ENCODE measurements around the gene SCAANT1.

Gene SCAANT1

GRCh38 chr3:63896332-63897030, 15.7 kb downstream of the SCAANT1 start:
- DNase-seq = no peak

DNA sequence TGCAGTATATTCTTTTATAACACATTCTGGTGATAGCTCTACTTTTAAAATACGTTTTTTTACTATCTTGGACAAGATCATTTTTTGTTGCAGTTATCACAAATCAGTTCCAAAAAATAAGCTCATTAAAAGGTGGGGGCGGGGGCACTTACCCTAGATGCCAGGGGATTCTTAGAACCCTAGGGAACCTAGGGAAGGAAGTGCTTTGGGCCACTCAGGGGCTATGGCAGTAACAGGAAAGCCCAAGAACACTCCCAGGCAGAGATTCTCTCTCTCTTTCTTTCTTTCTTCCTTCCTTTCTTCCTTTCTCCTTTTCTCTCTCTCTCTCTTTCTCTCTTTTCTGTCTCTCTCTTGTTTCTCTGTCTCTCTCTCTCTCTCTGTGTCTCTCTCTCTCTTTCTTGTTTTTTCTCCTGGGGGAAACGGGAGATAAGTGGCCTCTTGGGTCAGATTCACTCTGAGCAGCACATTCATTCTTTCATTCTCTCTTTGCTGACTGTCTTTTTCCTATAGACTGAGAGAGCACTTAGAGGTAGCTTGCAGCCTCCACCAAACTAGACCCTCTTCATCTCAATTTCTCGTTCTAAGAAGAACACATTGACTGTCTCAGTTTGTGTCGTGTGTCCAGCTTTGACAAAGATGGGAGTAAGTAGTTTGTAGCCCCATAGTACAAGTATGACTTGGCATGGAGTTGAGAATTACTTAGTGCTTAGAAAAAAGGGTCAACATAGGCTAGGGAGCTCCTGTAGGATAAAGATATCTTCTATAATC, 16.6 kb downstream of the SCAANT1 start:
- no peak for DNase-seq

DNA sequence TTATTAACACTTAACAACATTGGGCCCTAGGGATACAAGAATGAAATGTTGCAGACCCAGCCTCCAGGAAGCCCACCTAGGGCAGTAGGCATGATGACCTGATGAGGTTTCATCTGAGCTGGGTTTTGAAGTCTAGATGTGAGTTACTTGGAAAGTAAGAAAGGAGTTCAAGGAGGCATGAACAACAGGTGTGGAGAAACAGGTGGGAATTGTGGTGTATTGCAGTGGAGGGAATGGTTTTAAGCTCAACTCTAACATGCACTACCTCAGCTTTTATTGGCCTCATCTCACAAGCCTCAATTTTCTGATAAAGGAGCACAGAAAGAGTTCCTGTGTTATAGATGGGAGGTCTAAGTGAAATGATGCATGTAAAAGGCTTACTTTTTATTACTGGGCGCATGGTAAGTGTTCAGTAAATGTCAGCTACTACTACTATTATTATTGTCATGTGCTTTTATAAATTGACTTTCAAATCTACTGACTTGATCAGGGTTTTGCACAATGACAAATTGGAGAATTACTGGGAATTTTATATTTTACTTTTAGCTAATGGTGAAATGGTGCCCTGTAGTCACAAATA, 19.3 kb downstream of the SCAANT1 start:
- no peak for DNase-seq

DNA sequence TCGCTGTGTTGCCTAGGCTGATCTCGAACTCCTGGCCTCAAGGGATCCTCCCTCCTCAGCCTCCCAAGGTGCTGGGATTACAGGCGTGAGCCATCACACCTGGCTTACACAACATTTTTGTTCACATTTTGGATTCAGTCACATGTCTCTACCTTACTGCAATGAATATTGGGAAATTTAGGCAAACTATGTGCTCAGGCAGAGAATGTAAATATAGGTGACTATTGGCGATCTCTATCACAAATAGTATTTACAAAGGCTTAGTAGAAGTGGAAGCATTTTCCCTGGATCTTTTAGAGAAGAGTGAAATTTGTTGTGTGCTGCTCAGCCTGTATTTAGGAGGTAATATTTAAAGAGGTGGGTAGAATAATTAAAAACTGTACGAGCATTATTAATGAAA, 20.7 kb downstream of the SCAANT1 start:
- no peak for DNase-seq

GRCh38 chr3:63886858-63887257, 25.3 kb downstream of the SCAANT1 start:
- DNase-seq = no peak

GRCh38 chr3:63880653-63881052, 31.5 kb downstream of the SCAANT1 start:
- no peak for DNase-seq

DNA sequence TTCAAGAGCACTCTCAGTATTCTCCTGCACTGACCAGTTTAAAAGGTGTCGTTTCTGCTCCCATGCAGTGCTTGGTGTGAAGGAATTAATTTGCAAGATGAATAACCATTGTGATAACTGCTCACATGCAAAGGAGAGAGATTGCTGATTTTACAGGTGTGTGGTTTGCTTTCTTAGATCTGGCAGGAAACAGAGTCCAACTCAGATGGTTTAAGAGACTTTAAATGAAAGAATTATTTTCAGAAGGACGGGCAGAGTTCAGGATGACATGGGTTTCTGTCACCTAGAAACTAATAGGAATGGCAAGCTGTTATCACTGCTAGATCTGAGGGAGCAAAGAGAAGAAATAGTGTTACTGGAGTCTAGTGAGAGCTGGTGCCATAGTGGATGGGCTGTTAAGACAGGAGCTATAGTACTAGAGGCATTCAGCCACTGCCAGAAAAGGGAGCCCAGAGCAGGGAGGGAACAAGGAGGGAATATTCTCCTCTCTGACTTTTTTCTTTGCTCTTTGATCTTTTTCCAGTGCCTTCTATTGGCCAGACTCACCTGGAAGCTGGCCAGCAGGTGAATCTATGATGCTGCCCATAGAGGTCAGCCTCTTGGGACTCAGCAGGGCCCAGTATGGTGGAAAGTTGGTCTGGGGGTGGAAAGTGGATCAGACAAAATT, 33.7 kb downstream of the SCAANT1 start:
- no peak for DNase-seq

- no peak for DNase-seq
These were observed 34.3 kb downstream of the SCAANT1 start for GRCh38 chr3:63877737-63878393.

DNA sequence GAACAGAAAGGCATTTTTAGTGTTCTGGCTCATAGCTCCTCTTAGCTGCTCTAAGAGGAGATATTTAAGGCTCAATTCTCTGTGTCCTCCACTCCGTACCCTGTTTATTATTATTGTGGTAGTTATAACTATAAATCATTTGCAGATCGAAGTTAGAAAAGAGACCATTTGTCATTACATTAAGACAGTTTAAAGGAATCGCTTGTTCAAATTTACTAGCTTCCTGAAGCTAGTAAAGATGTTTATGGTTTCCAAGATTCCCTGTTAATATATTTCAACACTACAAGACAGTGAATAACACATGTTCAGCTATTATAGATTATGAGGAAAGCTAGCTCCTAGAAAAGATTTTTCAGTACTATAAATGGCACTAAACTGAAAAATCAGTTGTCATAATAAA, 35.9 kb downstream of the SCAANT1 start:
- DNase-seq = no peak

GRCh38 chr3:63875510-63875909, 36.7 kb downstream of the SCAANT1 start:
- DNase-seq = no peak

DNA sequence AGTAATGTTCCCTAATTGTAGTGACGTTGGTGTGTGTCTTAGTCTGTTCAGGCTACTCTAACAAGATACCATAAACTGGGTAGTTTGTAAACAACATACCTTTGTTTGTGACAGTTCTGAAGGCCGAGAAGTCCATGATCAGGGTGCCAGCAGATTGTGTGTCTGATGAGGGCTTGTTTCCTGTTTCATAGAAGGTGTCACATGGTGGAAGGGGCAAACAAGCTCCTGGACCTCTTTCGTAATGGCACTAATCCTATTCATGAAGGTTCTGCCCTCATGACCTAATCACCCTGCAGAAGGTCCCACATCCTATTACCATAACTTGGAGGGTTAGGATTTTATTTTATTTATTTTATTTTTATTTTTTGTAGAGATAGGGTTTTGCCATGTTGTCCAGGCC, 37.4 kb downstream of the SCAANT1 start:
- DNase-seq = no peak

- DNase-seq = no peak
These were observed 39.9 kb downstream of the SCAANT1 start for GRCh38 chr3:63872135-63872924.

DNA sequence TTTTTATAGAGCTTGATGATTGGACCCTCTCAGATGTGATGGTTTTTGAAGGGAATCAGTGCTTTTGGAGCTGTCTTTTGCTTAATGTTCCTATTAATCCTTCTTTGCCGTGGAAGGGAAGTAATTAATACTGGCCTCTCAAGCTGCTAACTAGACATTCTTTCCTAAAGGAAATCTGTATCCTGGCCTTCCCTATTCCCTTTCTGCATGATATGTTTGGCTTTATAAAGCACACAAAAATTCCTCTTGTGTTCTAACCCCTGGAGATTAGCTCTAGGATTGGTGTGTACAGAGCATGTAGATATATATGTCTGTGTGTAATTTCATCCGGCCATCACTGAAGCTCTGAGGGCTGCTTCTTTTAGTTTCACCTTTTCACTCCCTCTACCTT, 41.6 kb downstream of the SCAANT1 start:
- no peak for DNase-seq

- no peak for DNase-seq
These were observed 42.1 kb downstream of the SCAANT1 start for GRCh38 chr3:63869940-63870614.

DNA sequence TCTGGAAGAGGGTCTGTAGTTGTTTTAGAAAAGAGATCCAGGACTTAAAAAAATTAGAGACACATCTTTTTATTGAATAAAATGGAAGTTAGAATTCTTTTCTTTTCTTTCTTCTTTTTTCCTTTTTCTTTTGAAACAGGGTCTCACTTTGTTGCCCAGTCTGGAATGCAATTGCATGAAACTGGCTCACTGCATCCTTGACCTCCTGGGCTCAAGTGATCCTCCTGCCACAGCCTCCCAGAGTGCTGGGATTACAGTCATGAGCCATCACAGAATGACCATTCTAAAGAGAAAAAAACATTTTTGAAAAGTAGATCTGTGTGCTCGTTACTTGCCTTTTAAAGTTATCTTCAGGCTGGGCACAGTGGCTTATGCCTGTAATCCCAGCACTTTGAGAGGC, 45.0 kb downstream of the SCAANT1 start:
- no peak for DNase-seq

GRCh38 chr3:63864965-63865327, 47.2 kb downstream of the SCAANT1 start:
- no peak for DNase-seq

DNA sequence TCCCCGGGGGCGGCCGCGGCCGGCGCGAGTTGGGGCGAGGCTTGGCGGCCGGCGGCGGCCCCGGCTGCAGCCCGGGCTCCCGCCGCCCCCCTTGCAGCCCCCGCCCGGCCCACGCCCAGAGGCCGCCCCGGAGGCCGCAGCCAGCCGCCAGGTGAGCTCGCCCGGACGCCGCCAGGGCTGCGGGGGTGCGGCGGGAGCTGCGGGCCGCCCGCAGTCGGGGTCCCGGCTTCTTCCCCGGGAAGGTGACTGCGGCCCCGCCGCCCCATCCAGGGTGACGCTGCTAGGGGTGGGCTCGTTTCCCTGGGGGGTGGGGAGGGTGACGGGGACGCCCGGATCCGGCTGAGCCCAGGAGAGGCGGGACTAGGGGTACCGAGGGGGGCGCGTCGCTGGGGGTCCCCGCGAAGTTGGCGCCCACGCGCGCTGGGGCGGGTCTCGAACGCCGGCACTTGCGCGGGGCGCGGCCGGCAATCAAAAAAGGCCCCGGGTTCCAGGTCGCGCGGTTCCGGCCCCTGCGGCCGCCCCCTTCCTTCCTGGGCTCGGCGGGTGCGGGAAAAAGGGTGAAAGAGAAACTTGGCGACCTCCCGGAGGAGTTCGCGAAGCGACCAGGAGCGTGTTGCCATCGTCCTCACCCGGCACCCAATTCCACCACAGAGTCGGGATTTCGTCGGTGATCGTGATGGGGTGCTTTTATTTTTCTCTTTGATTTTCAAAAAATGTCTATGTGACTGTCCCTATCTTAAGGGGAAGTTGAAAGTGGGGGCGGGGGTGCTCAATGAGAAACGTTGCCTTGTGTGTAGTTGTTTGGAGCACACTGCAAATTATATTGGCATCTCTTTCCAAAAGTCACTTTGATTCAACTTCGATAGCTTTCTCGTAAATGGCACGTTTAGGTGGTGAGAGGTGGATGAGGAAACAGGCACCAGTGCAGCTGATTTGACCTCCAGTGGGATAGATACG, 47.9 kb downstream of the SCAANT1 start:
- peak; percentile 20 for DNase-seq

DNA sequence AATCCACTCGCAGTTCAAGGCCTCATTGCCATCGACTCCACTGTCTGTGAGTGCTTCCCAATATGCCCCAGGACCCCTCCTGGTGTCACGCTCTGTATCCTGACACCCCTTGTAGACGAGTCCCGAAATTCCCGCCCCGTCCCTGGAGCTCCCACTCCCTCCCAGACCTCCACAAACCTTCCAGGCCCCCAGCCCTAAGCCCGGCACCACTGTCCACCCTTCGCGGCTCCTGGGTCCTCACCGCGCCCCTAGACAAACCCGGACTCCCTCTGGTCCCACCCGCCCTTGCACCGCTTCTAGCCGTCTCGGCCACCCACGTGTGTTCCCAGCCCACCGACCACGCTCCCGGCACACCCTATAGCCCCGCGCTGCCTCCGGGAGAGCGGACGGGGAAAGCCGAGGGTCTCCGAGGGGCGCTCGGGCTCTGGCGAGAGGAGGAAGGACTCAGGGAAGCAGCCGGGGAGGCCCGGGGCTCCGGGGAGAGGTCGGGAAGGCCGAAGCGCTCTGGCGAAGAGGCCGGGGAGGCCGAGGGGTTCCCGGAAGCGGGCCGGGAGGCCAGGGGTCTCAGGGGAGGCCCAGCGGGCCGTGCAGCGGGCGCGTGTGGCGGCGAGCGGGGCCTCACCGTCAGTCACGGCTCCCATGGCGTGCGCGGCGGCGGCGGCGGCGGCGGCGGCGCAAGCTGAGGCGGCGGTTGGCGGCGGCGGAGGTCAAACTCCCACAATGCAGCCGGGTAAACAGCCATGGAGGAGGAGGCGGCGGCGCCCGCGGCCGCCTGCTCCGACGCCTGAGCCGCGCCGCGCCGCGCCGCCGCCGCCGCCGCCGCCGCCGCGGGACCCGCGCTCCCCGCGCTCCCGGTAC, 48.8 kb downstream of the SCAANT1 start, which contains the start of the genes ATXN7 and THOC7:
ATXN7 (plus strand) TSS at position 718 of the 858 bp plus-strand sequence. CDS start 48,732 bp downstream, outside the sequence.
THOC7 (minus strand) TSS at position 656 of the 858 bp plus-strand sequence; CDS start at position 641, 15 bp downstream.
- DNase-seq = peak; percentile 66

DNA sequence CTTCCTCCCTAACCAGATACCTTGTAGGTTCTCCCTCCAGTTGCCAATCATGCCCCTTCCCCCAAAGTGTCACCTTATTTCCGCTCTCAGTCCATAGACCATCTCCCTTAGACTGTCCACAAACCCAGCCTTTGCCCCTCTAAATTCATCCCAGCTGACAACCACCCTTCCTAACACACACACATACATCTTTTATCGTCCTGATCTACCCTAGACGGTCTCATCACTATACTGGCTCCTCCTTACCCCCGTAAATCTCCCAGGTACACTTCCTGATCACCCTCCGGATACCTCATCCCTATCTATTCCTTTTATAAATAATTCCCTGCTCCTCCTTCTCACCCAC, 49.4 kb downstream of the SCAANT1 start:
- no peak for DNase-seq
